Natural killer cell treated with Interleukin-12 subunit alpha and Interleukin-12 subunit beta and Interleukin-15 and Interleukin-18, amount 100 ng/mL, for 72 hours (primary cell): ENCODE measurements around the gene CD247. TPM values are rescaled to one million over a fixed set of nuclear protein-coding genes. Genes with fewer than 3 reads are reported as not detected.
A peak's percentile ranks its signal among the peaks of the same experiment; 100 is the strongest.

Source experiments
- ATAC-seq, 2 donors: fragments of 150-1000 bp; cut with Tn5 transposase in 1 of 2; sonication (Bioruptor Pico), chemical (Tn5 transposase) in 1 of 2; 2 replicates each; pipeline ENCODE4 v1.10.0; 2021
- DNase-seq: peaks from one replicate; pipeline ENCODE4 v3.0.0; 2022; ENCODE audit warnings: low spot score
- H3K27ac Mint-ChIP-seq, 2 donors: 1 replicate in 1 of 2; 2 replicates in 1 of 2; pipeline ENCODE4 v1.8.0; 2022; ENCODE audit warnings: mixed read lengths in 2 of 2, mild to moderate bottlenecking in 1 of 2, moderate library complexity in 1 of 2
- H3K27me3 Mint-ChIP-seq, 2 donors: 1 replicate in 1 of 2; 2 replicates in 1 of 2; pipeline ENCODE4 v1.8.0; 2022; ENCODE audit warnings: mixed read lengths in 2 of 2
- H3K36me3 Mint-ChIP-seq: one replicate; pipeline ENCODE4 v1.8.0; 2022; ENCODE audit warnings: mixed read lengths
- H3K4me1 Mint-ChIP-seq, 2 donors: 1 replicate in 1 of 2; 2 replicates in 1 of 2; pipeline ENCODE4 v1.8.0; 2022; ENCODE audit warnings: low read depth in 2 of 2, mixed read lengths in 2 of 2, mild to moderate bottlenecking in 1 of 2
- H3K4me3 Mint-ChIP-seq: one replicate; pipeline ENCODE4 v1.8.0; 2022; ENCODE audit warnings: mixed read lengths
- H3K9me3 Mint-ChIP-seq: 2 replicates; pipeline ENCODE4 v1.8.0; 2022; ENCODE audit warnings: mixed read lengths
- total RNA-seq, 2 donors: library from RNA; stranded (reverse); gene quantifications; one replicate each; pipeline ENCODE4 v1.2.3, GENCODE V29; 2022

Gene CD247
- total RNA-seq, 2 donors from 2014 or later: 169 to 384 TPM

DNA sequence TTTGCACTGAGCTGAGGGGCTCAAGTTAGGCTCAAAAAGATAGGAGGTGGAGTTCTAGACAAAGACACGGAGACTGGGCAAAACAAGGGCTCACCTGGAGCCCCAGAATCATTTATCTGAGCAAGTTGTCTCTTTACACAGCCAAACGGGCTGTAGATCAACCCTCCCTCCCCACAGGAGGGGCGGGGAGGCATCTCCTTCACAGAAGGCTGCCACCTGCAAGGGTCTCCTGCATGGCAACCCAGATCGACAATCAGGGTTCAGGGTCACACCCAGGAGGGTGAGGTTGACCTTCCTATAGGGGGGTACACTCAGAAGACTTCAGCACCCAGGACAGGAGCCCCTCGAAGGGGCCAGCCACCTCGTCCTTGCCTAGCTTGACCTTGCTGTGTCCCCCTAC, 84.0 kb downstream of the CD247 start:
- Mint-ChIP-seq H3K27ac (peak overlapping the region; percentile 98 to 99), H3K4me3 (no peak overlapping the region), H3K4me1 (peaks cover 75 to 84% of the 10 kb centered on the region in 2 donors), H3K36me3 (peaks cover 38% of the 10 kb centered on the region), H3K27me3 (no peaks in the 10 kb centered on the region), H3K9me3 (no peaks in the 10 kb centered on the region)
- DNase-seq (no peak), ATAC-seq (no peak)

DNA sequence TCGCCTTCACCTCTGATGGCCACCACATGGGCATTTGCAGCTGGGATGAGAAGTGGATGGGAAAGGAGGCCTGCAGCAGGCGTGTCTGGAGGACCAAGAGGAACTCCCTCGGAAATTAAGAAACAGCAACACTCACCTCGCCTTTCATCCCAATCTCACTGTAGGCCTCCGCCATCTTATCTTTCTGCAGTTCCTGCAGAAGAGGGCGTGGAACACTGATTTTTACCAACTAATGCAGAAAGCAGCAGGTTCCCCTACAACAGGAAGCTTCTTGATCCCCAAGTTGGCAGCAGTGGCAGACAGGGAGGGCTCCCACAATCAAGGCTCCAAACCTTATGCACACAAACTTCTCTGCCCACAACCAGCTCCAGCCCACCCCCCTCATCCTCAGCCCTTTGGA, 84.4 kb downstream of the CD247 start:
- DNase-seq (no peak), ATAC-seq (no peak)
- Mint-ChIP-seq H3K27ac (peak overlapping the region; percentile 98 to 99), H3K4me1 (peaks cover 79 to 85% of the 10 kb centered on the region in 2 donors), H3K4me3 (peak overlapping the region; percentile 20), H3K9me3 (no peaks in the 10 kb centered on the region), H3K27me3 (no peaks in the 10 kb centered on the region), H3K36me3 (peaks cover 38% of the 10 kb centered on the region)

DNA sequence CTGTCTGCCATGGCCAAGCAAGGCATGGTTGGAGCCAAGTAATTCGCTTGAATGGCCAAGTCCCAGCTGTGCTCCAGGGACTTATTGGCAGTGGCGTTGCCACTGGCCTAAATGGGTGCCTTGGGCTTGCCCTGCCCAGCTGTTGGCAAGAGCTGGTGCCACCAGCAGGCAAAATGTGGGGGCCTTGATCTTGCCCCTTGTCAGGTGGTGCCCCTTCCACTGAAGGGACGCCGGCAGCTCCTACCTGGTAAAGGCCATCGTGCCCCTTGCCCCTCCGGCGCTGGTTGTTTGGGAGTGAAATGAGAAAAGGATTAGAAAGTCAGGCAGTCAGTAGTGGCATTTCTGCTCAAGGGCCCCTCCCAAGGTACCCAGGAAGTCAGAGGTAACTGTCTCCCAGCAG, 85.5 kb downstream of the CD247 start:
- DNase-seq (no peak), ATAC-seq (no peak)
- H3K4me1 Mint-ChIP-seq: peaks cover 80 to 83% of the 10 kb centered on the region in 2 donors
- H3K9me3 Mint-ChIP-seq: no peaks in the 10 kb centered on the region
- H3K4me3 Mint-ChIP-seq: peak overlapping the region; percentile 41
- H3K27ac Mint-ChIP-seq: peak overlapping the region; percentile 98 to 99
- peaks cover 35% of the 10 kb centered on the region for H3K36me3 Mint-ChIP-seq
- no peaks in the 10 kb centered on the region for H3K27me3 Mint-ChIP-seq

DNA sequence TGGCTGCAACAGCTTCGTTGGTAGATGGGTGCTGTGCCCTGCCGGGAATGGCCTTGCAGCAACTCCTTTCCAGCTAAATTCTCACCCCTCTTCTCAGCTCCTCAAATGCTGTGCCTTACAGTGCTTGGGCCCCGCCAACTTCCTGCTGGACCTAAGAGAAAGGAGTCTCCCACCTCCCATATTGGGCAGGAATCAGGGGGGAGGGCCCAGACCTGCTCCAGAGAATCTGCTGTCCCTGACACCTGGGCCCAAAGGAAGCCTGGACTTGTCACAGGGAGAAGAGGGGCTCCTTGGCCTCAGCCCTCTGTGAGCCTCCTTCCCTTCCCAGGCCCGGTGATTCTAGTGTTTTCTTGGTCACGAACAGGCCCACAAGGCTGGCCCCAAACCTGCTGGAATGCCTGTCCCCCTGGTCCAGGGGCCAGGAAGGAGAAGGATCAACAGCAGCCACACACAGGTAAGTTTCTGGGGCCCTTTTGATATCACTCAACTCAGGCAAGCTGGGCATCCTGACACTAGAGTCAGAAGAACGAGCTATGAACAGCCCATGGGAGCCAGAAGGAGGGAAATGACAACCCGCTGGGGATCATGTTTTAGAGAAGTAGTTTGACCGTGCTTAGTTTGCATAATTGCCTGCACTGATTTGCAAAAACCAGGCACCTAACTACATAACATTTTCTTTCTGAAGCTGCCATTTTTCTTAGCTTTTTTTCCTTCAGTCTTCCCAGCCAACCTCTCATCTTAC, 86.2 kb downstream of the CD247 start:
- Mint-ChIP-seq H3K4me3 (peak overlapping the region; percentile 41), H3K27me3 (no peaks in the 10 kb centered on the region), H3K9me3 (no peaks in the 10 kb centered on the region), H3K27ac (peak overlapping the region; percentile 98 to 99), H3K36me3 (peaks cover 30% of the 10 kb centered on the region), H3K4me1 (peaks cover 78 to 81% of the 10 kb centered on the region in 2 donors)
- ATAC-seq (no peak), DNase-seq (no peak)

DNA sequence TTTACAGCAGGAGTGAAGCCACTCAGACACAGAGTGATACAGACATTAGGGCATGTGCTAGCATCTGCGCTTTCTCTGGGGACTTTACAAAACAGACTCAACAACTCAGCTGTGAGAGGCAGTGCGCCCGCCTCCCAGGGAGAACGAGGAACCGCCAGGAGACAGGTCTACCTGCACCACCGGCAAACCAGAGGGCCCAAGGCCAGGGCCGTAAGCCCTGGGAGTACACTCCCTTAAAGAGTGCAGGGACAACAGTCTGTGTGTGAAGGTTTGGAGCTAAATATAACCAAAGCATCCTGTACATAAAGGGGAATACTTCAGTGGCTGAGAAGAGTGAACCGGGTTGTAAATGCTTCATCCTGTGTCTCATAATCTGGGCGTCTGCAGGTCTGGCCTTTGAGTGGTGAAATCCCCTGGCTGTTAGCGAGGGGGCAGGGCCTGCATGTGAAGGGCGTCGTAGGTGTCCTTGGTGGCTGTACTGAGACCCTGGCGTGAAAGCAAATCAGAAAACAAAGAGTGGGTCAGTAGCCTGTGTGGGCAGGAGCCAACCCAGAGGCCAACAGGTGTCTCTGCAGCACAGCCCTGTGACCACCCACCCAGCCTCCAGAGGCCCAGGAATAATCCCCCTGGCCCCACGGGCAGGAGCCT, 86.9 kb downstream of the CD247 start:
- Mint-ChIP-seq H3K9me3 (no peaks in the 10 kb centered on the region), H3K4me3 (peak overlapping the region; percentile 88), H3K27me3 (no peaks in the 10 kb centered on the region), H3K36me3 (peaks cover 23% of the 10 kb centered on the region), H3K4me1 (peaks cover 73 to 80% of the 10 kb centered on the region in 2 donors), H3K27ac (peak overlapping the region; percentile 98 to 99)
- DNase-seq (no peak), ATAC-seq (peak; percentile 59 to 70)

DNA sequence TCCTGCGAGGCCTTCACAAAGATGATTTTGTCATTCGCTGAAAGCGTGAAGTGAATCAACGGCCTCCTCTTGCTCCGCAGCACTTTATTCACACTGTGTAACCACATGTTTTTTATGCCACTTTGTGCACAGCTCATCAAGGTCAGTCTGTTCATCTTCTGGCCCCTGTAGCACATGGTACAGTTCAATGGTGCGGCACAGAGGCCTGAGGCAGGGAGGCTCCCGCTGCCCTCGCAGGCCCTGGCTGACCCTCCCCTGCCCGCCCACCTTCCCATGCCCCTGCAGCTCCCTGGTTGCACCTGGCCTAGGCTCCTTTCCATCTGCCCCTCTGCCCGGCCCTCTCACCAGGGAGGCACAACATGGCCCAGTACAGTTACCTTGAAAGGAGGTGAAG, 87.5 kb downstream of the CD247 start:
- peak overlapping the region; percentile 98 to 99 for H3K27ac Mint-ChIP-seq
- DNase-seq (peak; percentile 84), ATAC-seq (peak; percentile 89)
- H3K4me3 Mint-ChIP-seq: peak overlapping the region; percentile 88
- H3K9me3 Mint-ChIP-seq: no peaks in the 10 kb centered on the region
- peaks cover 68 to 75% of the 10 kb centered on the region in 2 donors for H3K4me1 Mint-ChIP-seq
- no peaks in the 10 kb centered on the region for H3K27me3 Mint-ChIP-seq
- peaks cover 18% of the 10 kb centered on the region for H3K36me3 Mint-ChIP-seq

DNA sequence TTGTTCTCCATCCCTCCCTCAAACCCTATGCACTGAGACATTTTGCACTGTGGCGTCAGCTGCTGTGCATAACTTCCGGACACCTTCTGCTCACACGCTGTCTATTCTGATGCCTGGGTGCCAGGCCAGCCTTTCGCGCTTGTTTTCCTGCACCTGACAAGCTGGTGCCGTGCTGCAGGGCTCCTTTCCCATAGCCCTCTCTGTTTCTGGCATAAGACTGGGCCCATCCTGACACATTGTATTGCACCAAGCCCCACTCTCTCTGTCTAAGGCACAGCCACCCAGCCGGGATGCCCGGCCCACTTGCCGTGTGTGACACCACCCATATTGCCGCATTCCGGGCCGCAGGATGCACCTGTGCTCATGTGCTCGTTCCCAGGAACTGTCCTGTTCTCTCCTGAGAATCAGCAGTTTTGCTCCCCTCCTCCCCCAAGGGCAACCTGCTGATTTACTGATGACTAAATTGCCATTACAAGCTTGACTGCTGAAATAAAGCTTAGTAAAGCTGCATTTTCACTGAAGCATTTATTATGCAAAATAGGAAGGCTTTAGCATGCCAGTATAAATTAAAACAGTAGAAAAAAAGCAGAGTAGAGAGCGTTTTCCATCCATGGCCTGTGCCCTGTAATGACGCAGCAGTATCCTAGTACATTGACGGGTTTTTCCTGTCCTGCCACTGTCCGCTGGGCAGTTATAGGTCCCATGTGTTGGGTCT, 88.0 kb downstream of the CD247 start:
- Mint-ChIP-seq H3K27ac (peak overlapping the region; percentile 98 to 99), H3K36me3 (peaks cover 13% of the 10 kb centered on the region), H3K4me3 (peak overlapping the region; percentile 88), H3K27me3 (no peaks in the 10 kb centered on the region), H3K4me1 (peaks cover 62 to 70% of the 10 kb centered on the region in 2 donors), H3K9me3 (no peaks in the 10 kb centered on the region)
- no peak for DNase-seq
- ATAC-seq: peak in 1 of 2 donors; percentile 51

DNA sequence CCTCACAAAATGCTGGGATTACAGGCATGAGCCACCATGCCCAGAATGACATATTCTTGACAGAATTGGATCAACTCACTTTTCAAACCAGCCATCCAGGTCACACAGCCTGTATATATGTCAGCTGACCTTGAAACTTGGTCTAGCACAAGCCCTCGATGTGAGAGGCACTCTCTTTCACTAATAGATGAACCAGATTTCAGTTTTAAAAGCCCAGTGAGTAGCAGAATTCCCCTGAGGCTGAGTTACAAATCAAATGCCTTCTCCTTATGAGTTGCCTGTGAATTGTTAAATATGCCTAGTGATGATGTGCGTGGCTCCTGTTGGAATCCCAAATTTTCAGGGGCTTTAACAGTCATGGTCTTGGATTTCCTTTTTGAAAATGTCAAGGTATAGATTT, 88.7 kb downstream of the CD247 start:
- H3K9me3 Mint-ChIP-seq: no peaks in the 10 kb centered on the region
- H3K27ac Mint-ChIP-seq: peak overlapping the region; percentile 98 to 99

DNA sequence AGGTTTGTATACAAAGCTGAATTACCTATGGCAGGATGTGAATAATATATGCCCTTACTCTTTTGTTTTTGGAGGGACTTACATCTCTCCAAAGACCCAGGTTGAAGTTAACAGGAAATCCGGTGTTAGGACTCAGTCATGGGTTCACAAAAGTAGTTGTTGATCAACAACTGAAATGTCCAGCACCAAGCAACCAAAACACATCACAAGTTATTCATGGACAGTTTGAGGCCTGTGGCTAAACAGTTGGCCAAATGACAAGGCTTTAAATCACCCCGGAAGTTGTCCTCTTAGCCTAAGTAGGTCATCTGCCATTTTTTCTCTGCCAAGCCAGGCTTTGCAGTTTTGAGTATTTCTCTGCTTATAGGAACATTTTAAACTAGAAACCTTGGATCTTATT, 89.9 kb downstream of the CD247 start:
- ATAC-seq (peak; percentile 63 to 65), DNase-seq (peak; percentile 69)
- peak overlapping the region; percentile 88 for H3K4me3 Mint-ChIP-seq
- peaks cover 58 to 62% of the 10 kb centered on the region in 2 donors for H3K4me1 Mint-ChIP-seq
- no peaks in the 10 kb centered on the region for H3K9me3 Mint-ChIP-seq
- no peaks in the 10 kb centered on the region for H3K27me3 Mint-ChIP-seq
- peaks cover 7% of the 10 kb centered on the region for H3K36me3 Mint-ChIP-seq
- H3K27ac Mint-ChIP-seq: peak overlapping the region; percentile 98 to 99

More for the DNA sequence above, 88.7 kb downstream of the CD247 start:
- Mint-ChIP-seq H3K27me3 (no peaks in the 10 kb centered on the region), H3K4me1 (peaks cover 62 to 69% of the 10 kb centered on the region in 2 donors), H3K36me3 (peaks cover 13% of the 10 kb centered on the region), H3K4me3 (peak overlapping the region; percentile 88)
- DNase-seq (no peak), ATAC-seq (no peak)

DNA sequence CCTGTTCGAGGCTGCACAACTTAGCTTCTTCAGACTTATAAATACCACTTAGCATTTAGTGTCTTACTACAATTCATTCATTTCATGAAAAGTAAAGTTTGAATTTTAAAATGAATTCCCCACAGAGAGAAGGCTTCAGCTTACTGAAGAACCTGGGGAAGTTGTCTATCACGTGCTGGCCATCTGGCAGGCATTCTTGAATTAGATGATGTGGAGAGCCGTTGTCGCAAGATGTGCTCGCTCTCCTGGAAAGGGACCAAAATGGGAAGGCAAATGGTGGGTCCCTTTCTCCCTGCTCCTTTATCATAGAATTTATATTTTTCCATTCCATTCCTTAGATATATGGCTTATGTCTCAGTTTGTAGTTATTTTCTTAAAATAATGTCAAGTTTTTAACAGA, 90.5 kb downstream of the CD247 start:
- peak overlapping the region; percentile 98 to 99 for H3K27ac Mint-ChIP-seq
- H3K27me3 Mint-ChIP-seq: no peaks in the 10 kb centered on the region
- DNase-seq: no peak
- ATAC-seq: no peak
- H3K4me1 Mint-ChIP-seq: peaks cover 55 to 59% of the 10 kb centered on the region in 2 donors
- H3K4me3 Mint-ChIP-seq: peak overlapping the region; percentile 88
- H3K36me3 Mint-ChIP-seq: peaks cover 7% of the 10 kb centered on the region
- no peaks in the 10 kb centered on the region for H3K9me3 Mint-ChIP-seq

DNA sequence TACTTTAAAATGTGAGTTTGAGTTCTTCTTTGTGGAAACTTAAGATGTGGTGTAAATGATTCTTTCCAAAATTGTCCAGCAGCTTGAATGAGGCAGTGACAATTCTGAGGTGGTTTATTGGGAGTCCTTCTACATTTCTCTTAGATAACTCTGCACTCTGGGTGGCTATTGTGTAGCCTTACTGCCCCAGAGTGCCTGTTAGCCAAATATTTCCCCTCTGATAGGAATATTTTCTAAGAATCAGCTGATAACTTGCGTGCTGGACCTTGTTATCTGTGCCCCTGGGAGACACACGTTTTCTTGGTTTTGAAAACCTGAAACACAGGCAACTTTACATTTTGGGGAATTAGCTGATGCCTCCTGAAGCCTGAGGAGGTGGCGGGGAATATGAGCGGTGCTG, 91.6 kb downstream of the CD247 start:
- Mint-ChIP-seq H3K9me3 (no peaks in the 10 kb centered on the region), H3K4me1 (peaks cover 50 to 51% of the 10 kb centered on the region in 2 donors), H3K27ac (peak overlapping the region; percentile 98 to 99), H3K27me3 (no peaks in the 10 kb centered on the region), H3K4me3 (no peak overlapping the region), H3K36me3 (peaks cover 7% of the 10 kb centered on the region)
- ATAC-seq: no peak
- no peak for DNase-seq

DNA sequence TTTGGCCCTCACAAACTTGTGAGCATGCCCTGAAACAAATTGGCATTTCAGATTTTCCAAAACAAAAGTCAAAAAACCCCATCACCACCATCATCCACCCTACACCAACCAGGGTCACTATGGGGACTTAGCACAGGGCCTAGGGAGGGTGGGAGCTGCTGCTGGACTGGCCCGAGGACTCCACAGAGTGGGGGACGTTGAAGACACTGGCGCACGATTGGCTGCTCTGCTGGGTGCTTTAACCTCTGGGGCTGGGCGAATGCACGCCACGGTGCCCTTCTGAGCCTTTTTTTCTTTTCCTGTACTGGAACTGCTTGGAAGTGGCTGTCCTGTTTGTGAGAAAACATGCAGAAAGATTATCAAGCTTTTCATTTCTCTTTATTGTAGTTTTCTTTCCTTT, 92.8 kb downstream of the CD247 start:
- H3K4me3 Mint-ChIP-seq: no peak overlapping the region
- ATAC-seq (no peak), DNase-seq (no peak)
- H3K36me3 Mint-ChIP-seq: peaks cover 4% of the 10 kb centered on the region
- H3K27me3 Mint-ChIP-seq: no peaks in the 10 kb centered on the region
- H3K4me1 Mint-ChIP-seq: peaks cover 38% of the 10 kb centered on the region in 2 donors
- peak overlapping the region; percentile 98 to 99 for H3K27ac Mint-ChIP-seq
- no peaks in the 10 kb centered on the region for H3K9me3 Mint-ChIP-seq

DNA sequence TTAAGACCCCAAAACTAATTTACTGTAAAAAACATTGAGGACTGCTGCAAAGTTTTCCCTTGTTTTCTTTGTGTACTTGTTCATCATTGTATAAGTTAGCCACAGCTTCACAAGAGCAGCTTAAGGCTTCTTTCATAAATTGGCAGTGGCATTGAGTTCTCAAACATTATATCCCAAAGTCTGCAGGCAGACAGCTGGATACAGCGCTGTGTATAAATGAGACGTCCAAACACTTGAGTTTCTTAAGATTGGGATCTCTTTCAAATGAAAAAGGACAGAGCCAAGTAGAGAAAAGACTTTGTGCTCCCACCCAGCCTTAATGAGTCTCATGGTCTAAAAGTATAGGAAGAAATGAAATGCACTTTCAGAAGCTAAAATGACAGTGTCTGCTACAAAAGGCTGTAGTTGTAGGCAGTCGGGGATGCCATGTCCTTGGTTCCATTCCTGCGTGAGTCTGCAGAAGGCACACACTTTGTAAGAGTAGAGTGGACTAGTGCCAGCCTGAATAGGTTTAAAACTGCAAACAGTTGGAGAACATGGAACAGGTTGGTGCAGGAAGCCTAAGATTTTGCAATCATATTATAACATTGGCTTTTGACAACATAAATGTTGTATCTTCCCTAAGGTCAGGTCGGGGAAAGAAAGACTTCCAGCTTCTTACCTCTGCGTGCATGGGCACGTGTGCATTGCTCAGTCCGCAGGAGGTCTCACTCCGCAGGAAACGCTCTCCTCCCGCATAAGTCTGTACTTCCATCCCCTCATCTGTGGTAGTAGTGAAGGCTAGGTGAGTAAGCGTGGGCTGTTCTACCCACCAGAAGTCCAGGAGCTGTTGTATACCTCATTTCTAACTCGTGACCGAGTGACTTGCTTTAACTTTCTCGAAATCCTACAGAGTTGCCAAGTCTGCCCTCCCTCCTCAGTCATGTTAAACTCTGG, 94.4 kb downstream of the CD247 start:
- DNase-seq: no peak
- ATAC-seq: no peak
- Mint-ChIP-seq H3K9me3 (no peaks in the 10 kb centered on the region), H3K36me3 (no peaks in the 10 kb centered on the region), H3K4me3 (no peak overlapping the region), H3K27ac (peak overlapping the region in 1 of 2 donors; percentile 98), H3K4me1 (peaks cover 22 to 23% of the 10 kb centered on the region in 2 donors), H3K27me3 (no peaks in the 10 kb centered on the region)
